Stimulated activated CD4-positive, alpha-beta T cell treated with anti-CD3 and anti-CD28 coated beads, Interleukin-12 subunit alpha, Interleukin-12 subunit beta, amount 100 ng/mL, for 48 hours (primary cell): ENCODE results near the gene ARHGAP19.
A peak's percentile ranks its signal among the peaks of the same experiment; 100 is the strongest.

ENCODE experiments used
- DNase-seq, 3 donors: peaks; one replicate each; pipeline ENCODE4 v3.0.0-alpha.2; 2020; ENCODE audit warnings: low read depth in 2 of 3, low spot score in 1 of 3

ARHGAP19 gene

DNA sequence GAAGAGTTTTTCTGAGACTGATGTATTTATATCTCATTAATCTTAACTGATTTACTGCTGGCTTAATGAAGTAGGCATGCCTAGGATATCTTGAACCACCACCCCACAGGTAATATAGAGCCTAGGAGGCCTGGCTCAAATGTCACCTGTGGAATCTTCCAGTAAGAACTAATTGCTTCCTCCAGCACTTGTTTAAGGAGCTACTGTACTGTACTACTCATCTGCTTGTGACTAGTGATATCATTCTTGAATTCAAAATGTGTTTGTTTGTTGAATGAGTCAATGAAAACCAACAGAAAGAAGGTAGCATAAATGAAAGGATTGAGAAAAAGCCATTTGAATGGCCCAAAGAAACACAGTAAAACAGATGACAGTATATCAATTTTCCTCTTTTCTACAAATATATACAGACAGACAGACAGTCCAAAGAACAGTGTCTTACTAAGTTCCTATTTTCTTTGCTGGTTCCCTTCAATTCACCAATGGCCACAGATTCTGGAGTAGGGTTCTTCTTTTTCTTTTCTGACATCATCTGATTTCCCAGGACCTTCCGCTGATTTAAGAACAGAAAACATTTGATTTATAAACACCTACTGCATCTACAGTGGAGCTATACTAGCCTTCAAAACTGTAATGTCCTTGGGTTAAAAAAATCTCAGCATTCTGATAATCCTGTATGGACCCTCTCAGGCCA, 63.0 kb downstream of the ARHGAP19 start:
- DNase-seq: no peak

DNA sequence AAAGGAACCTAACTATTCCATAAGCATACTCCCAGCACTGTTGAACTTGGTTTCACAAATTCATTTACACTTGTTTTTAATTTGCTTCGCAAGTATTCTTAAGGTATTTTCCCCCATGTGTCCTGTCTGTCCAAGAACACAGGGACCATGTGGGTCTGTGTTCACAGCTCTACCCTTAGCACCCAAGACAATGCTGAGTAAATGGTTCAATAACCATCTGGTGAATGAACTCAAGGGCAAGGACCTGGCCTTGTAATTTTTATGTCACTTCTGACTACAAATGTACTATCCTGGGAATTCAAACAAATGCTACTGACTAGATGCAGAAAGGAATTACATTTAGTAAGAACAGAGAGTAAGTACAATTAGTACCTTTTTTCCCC, 63.7 kb downstream of the ARHGAP19 start:
- DNase-seq: no peak

DNA sequence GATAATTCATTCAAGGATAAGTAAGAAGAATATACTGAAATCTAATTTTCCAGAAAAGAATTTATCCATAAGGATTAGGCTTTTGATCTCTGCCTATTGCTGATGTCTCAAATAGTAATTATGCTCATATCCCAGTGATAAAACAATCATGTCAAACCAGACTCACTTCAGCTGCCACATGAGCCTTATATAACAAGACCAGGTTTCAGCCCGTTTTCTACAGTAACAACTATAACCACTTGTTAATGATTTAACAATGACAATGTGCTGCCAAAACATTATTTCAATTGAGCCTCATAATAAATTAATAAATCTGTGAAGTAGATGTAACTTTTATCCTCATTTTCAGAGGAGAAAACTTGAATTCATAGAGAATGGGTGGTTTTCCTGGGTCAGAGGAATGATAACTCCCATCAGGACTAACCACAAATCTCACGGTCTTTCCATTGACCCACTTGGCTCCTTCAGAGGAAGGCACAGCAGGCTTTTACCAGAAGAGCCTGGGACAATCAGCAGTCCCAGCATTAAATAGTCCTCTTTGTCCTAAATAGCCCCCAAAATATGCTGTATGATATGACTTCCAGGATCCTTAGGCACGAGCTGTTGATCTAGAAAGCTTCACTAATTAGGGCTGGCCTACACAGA, 64.2 kb downstream of the ARHGAP19 start:
- no peak for DNase-seq

DNA sequence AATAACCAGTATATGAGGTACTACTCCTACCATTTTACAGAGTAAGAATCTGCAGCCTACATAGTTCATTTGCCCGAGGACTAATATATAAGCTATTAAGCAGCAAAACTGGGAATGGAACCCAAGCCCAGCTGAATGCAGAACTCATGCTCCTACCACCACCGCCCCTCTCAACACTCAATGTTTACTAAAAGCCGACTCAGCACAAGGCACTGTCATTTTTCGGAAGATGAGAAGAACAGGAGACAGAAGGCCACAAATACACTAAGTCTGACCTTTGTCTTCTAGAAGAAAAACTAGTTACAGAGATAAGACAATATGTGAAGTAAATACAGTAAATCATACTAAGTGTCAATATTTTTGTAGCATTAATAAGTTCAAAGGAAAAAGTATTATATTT, 66.0 kb downstream of the ARHGAP19 start:
- DNase-seq: no peak

DNA sequence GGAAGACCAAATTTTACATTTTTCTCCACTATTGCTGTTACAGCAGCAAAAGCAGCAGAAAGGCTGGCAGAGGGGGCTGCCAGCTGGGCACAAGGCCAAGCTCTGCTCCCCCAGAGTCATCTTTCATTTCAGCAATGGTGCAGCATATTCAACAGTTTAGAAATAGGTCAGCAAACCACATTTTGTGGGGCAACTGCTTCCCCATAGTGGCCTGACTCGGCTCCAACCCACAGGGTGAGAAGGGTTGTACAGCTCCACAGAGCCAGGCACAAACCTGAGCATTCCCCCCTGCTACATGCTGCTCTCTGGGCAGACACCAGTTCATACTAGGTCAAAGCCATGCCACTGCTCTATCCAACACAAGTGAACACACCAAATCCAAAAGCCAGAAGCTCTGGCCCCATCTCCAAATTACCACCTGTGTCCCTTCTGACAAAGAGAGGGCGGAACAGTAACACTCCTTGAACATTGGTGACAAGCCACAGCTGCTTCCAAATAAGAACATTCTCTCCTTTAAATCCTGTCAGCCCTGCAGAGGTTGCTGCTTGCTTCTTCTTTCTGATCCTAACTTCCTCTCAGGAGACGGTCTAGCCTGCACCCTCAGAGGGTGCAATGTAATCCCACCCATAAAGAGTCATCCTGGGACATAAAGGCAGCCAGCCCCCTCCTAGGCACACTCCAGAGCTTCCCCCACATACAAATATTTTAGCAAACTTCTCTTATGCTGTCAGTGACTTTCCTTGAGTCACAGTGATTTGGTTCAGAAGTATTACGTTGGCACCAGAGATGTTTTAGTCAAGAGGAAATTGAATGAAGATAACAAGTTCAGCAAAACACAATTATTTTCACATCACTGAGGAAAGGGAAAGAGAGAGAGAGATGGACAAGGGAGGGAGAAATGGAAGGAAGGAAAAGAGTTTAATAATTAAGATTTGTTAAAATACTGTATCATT, 67.7 kb downstream of the ARHGAP19 start:
- no peak for DNase-seq

DNA sequence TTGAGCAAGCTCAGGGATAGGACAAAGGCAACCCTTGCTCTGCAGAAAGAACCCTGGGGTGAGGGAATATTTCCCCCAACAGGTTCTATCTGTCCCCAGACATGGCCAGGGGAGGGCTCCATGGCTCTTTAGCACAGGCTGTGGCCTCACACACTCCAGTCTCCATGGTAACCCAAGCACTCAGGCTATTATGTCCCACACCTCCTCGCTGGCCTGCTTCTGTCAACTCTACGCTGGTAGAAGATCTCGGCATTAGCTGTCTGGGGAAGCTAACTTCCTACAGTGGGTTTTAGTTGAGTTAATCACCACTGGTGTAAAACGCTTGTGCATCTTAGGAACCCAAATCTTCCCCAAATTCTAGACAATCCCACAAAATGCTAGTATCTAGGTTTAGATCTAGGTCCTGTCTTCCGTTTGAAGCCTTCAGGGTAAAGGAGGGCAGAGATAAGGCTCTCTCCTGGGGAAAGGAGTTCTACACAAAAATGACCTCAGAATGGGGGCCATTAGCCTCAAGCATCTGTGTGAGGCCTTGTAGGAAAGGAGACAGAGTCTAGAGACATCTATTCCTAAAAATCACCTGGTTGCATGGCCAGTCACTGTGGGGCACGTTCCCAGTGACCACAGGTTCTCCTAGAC, 70.0 kb downstream of the ARHGAP19 start:
- no peak for DNase-seq

DNA sequence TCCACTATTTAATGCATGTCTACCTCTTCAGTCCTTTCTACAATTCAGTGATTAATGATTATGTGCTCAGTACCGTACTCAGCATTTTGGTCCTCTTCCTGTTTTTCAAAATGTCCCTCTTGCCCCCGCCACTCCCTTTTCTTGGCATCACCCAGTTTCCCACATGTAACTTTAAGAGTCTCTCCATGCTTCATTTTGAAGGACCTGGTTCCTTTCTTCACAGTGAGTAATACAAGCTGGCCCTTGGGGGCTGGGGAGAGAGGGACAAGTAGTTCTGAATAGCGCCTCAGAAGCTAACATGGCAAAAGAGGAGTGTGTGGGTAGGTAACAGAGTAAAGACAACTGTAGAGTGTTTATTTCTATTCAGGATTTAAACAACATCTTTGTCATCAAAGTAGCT, 72.1 kb downstream of the ARHGAP19 start:
- DNase-seq: no peak

DNA sequence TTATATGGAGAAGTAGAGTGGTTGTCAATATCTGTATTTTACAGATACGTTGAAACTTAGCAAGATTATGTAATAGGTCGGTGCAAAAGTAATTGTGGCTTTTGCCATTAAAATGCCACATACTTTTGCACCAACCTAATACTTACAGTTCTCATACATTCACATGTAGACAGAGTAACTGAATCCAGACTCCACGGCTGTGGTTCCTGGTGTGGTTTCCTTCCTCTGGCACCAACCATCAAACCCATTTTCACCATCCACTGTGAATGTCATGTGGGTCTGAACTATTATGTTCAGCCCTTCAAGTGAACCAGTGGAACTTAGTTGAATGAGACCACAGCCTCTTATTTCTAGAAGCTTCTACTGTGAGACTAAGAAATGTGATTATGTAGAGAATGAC, 75.1 kb downstream of the ARHGAP19 start:
- DNase-seq: no peak

DNA sequence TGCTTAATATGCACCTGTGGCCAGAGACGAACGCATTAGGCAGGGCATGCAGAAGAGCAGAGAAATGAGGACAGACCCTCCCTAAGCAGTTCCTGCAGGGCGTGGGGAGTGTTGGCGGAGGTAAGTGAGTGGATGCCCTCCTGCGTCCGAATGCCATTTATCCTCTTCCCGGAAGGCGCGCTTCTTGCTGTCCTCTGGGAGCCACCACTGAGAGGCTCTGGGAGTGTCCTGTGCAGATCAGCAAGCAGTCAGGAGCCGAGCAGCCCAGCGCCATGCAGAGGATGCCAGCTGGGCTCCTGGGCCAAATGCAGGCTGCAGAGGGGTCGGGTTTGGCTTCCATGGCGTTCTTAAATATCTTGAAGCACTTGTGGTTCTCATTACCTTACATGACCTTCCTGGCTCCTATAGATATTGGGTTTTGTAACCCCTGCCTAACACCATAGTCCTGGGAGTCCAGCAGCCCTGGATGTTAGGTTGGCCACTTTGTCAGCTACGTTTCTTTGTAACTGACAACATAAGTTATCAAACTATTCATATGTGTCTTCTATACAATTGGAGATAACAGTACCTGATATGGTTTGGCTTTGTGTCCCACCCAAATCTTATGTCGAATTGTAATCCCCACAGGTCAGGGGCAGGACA, 76.7 kb downstream of the ARHGAP19 start:
- DNase-seq: no peak

DNA sequence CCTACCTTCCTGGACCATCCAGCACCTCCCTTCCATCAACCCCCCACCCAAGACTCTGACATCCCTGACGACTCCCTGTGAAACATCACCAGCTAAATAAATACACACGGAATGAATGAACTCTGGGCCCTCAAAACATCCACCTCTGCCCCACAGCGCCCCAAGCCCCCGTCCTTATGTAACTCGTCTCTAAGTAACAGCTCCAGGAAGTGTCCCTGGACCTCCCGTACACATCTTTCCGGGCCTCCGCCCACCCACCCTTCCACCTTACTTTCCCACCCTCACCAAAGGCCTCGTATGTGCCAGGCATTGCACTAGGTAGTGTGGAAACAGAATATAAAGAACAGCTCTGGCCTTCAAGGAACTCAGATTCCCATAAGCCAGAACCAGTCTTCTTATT, 79.0 kb downstream of the ARHGAP19 start:
- DNase-seq: no peak

DNA sequence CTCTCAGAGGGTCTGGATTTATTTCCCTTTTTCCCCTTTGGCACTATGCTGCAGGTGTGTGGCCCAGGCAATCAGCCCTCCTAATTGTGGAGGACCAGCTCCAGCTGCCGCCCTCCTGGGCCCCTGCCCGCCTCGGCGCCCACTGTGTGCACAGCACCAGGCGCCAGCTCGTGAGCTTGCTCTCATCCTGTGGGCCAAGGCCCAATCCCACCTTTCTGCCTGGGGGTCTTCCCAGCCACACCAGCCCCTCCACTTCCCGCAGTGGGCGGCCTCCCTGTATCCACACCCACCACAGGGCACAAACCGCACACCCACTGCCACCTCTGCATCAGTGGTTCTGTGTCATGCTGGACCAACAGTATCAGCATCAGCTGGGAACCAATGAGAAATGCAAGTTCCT, 81.2 kb downstream of the ARHGAP19 start:
- no peak for DNase-seq

DNA sequence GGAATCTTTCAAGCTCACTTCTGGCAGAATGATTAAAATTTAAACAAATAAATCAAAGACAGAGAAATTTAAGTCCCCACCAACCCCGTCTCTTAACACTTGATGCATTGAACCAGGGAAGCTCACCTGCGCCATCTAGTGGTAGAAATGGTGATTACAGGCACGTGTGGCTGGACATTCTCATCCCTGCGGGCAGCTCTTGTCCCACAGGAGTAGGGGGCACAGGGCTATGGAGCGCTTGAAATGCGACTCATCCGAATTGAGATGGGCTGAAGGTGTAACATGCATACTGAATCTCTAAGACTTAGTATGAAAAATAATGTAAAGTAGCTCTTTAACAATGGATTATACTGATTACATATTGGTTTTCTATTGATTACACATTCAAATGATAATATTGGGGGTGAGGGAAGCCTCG, 81.9 kb downstream of the ARHGAP19 start:
- DNase-seq: peak; percentile 38 to 81 (median 59)

DNA sequence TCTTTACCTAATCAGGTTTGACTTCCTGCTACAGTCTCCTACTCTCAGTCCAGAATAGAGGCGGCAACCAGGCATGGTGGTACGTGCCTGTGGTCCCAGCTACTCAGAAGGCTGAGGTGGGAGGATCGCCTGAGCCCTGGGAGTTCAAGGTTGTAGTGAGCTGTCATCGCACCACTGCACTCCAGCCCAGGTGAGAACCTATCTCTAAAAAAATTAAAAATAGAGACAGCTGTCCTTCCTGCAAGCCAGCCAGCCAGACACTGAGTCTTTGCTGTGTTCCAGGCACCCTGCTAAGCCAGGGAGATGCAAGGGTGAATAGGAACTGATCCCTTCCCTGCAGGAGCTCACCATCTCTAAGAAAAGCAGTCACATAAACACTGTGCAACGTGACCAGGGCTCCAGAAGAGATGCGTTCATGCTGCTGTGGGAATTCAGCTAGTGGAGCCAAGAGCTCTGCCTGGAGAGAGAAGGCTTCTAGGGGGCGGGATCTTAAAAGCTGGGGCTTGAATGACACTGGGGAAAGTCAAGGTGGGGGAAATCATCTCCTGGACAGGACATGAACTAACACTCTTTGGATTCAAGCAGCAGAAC, 84.6 kb downstream of the ARHGAP19 start:
- DNase-seq: no peak

DNA sequence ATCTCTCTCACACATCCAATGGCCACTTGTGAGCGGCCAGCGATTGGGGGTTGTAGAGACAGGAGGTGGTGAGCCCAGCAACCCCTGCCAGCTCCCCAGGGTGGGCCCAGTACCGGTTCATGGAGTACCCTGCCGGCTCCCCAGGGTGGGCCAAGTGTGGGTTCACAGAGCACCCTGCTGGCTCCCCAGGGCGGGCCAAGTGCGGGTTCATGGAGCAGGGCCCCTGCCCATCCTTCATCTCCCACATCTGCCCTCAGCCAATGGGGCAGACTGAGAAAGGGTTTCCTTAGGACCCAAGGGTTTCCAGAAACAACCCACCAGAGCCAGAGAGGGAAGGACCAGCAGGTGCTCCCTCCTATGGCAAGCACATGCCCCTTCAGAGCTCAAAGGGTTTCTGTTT, 85.3 kb downstream of the ARHGAP19 start:
- no peak for DNase-seq

DNA sequence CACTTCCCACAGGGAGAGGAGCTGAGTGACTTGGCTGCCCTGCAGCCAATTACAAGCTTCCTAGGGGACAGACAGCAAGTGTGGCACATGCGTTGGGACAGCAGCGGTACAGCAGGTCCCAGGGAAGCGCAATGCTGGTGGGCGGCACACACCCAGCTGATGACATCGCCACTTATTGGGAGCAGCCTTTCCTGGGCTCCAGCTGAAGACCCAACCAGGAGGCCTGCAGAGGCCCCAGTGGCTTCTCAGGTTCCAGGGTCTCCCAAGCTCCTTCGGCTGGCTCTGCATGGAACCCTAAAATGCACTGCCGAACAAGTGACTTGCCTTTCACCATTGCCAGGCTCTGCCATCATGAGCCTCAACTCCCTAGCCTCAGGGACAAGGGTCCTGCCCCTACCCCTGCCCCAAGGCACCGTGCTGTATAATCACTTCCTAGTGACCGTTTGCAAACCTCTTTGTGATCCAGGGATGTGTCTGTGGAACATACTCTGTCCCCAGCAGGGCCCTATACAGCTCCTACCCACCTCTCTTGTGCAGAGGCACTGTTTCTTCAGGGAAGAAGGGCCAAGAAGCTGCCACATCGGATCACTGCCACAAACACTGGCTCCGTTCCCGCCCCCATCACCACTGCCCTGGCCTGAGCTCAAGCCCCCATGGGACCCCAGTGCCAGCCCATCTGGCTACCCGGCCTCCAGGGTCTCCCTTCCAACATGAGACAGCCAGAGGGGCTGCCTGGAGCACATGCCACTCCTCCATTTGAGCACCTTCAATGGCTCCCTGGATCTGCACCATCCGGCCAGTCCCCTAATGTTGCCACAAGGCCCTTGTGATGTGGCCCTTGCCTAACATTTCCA, 87.4 kb downstream of the ARHGAP19 start:
- DNase-seq: no peak

DNA sequence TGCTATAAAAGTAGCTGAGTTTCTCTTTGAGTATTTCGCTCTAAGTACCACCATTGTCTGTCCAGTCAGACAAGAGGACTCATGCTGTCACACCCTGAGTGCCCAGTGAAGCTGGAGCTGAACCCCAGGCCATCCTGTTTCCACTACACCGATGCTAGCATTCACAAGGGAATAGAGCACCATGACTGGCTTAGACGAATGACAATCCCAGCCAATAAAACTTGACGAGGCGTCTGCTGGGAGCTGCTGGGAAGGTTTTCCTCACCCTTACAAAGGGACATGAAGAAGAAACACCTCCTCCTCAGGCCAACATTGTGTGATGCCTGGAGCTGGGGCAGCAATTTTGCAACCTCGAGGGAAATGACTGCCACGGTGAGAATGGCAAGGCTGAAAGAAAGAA, 89.2 kb downstream of the ARHGAP19 start:
- DNase-seq: no peak

DNA sequence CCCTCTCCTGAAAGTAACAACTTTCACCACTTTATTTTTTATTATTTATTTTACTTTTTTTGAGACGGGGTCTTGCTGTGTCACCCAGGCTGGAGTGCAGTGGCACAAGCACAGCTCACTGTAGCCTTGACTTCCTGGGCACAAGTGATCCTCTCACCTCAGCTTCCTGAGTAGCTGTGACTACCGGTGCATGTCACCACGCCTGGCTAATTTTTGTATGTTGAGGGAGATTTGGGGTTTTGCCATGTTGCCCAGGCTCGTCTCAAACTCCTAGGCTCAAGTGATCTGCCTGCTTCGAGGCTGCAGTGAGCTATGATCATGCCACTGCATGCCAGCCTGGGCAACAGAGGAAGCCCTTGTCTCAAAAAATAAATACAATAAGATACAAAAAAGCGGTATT, 91.8 kb downstream of the ARHGAP19 start:
- no peak for DNase-seq

DNA sequence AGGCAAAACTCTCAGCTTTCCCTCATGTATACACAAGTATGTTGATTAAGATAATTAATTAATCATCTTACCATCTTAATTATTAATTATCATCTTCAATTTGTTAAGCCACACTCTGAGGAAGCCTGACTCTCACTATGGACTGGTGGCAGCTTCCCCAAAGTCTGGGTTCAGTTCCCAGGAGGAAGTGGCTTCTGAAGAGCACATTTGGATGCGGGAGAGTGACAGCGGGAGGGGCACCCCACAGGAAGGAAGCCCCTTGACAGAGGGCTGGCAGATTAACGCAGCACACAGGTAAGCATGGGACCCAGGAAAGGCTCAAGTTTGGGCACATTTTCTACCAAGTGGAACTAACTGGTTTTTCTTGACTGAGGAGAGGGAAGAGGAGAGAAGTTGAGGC, 93.3 kb downstream of the ARHGAP19 start:
- DNase-seq: no peak

DNA sequence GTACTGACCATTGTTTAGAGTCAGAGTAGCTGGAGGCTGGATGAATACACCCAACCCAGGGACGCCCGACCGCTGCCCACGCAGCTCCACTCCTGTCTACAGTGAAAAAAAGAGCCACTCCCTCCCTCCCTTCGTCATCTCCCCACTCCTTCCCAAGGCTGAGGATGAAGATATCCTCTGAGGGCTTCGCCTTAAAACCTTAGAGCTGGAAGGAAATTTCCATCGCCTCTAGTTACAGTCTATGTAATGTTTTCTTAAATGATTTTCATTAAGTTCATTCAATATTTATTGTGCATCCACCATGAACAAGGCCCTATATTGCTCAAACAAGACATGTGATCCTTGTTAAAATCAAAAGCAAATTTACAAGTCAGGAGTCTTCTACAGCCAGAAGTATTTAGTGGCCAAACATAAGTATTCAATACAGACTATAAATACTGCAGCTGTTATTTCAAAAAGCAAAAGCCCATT, 95.4 kb downstream of the ARHGAP19 start:
- DNase-seq: no peak
